HepG2 (cell line): ENCODE data around the gene HEXIM1. TPM values are rescaled to one million over a fixed set of nuclear protein-coding genes. Genes with fewer than 3 reads are reported as not detected.

ENCODE experiments used
- ATF4 ChIP-seq, 2 experiments: fragments of 450-650 bp in 1 of 2; sonication (generic) in 1 of 2; formaldehyde crosslinking; IDR thresholded peaks; 2 replicates each; pipeline versions ENCODE4 v1.5.0 to v1.8.0; 2020 to 2022; ENCODE audit warnings: mild to moderate bottlenecking in 1 of 2, missing genetic modification reagents in 1 of 2
- BHLHE40 ChIP-seq: IDR thresholded peaks from 2 replicates; pipeline ENCODE4 v1.6.1; 2011; ENCODE audit warnings: low read length, improper control_type of control experiment
- HOXA7 ChIP-seq: sonication (generic); formaldehyde crosslinking; IDR thresholded peaks from 2 replicates; pipeline ENCODE4 v1.8.1; 2022; ENCODE audit warnings: mild to moderate bottlenecking, missing genetic modification reagents, moderate library complexity
- KAT7 ChIP-seq: IDR thresholded peaks from 2 replicates; pipeline ENCODE4 v1.6.1; 2018; ENCODE audit warnings: borderline replicate concordance, missing compliant biosample characterization
- KDM4B ChIP-seq: sonication (generic); formaldehyde crosslinking; IDR thresholded peaks from 2 replicates; pipeline ENCODE4 v1.4.0; 2020; ENCODE audit warnings: missing genetic modification reagents
- KDM5B ChIP-seq: sonication (generic); formaldehyde crosslinking; IDR thresholded peaks from 2 replicates; pipeline ENCODE4 v1.4.0; 2020; ENCODE audit warnings: missing genetic modification reagents, mild to moderate bottlenecking, borderline replicate concordance
- TBL1XR1 ChIP-seq: fragments of 150-350 bp; IDR thresholded peaks from 2 replicates; pipeline ENCODE4 v1.6.1; 2014; ENCODE audit warnings: borderline replicate concordance, low read length; ENCODE audit not compliant: partially characterized antibody
- TP53 ChIP-seq: sonication (generic); formaldehyde crosslinking; conservative IDR thresholded peaks from 2 replicates; pipeline ENCODE4 v1.4.0; 2020; ENCODE audit warnings: missing genetic modification reagents
- XRCC5 ChIP-seq: fragments of 200-400 bp; formaldehyde crosslinking; optimal IDR thresholded peaks from 2 replicates; pipeline ENCODE3; 2017; ENCODE audit warnings: mild to moderate bottlenecking, low read length
- ZFX ChIP-seq: sonication (generic); formaldehyde crosslinking; IDR thresholded peaks from 2 replicates; pipeline ENCODE4 v1.4.0; 2020; ENCODE audit warnings: mild to moderate bottlenecking, low read depth, missing genetic modification reagents, moderate library complexity
- ZNF253 ChIP-seq: sonication (generic); formaldehyde crosslinking; IDR thresholded peaks from 2 replicates; pipeline ENCODE4 v1.8.0; 2022; ENCODE audit warnings: mild to moderate bottlenecking, missing genetic modification reagents, borderline replicate concordance
- ZNF337 ChIP-seq: sonication (generic); formaldehyde crosslinking; IDR thresholded peaks from 2 replicates; pipeline ENCODE4 v1.5.1; 2020; ENCODE audit warnings: missing genetic modification reagents, low read depth, mild to moderate bottlenecking, borderline replicate concordance
- ZNF512B ChIP-seq: sonication (generic); formaldehyde crosslinking; IDR thresholded peaks from 2 replicates; pipeline ENCODE4 v1.5.1; 2020; ENCODE audit warnings: missing genetic modification reagents, mild to moderate bottlenecking, borderline replicate concordance
- ZNF619 ChIP-seq: sonication (generic); formaldehyde crosslinking; IDR thresholded peaks from 2 replicates; pipeline ENCODE4 v1.4.0; 2020; ENCODE audit warnings: mild to moderate bottlenecking, missing genetic modification reagents
- ZSCAN21 ChIP-seq: sonication (generic); formaldehyde crosslinking; IDR thresholded peaks from 2 replicates; pipeline ENCODE4 v1.8.0; 2022; ENCODE audit warnings: mild to moderate bottlenecking, missing genetic modification reagents, moderate library complexity, borderline replicate concordance
- ZSCAN29 ChIP-seq: sonication (generic); formaldehyde crosslinking; conservative IDR thresholded peaks from 2 replicates; pipeline ENCODE4 v1.4.0; 2020; ENCODE audit warnings: mild to moderate bottlenecking, missing genetic modification reagents
- polyA plus RNA-seq, 8 experiments: library from polyadenylated mRNA; depleted of rRNA in 3 of 8; stranded (reverse) in 7 of 8; unstranded in 1 of 8; fragments of >200 nt; fragmentation: Illumina TruSeq in 4 of 8; extraction: Trizol in 4 of 8; gene quantifications; 2 replicates each; pipeline versions ENCODE4 v1.2.1 to v1.2.3, GENCODE V29; 2011 to 2016; ENCODE audit warnings: low read depth in 4 of 8, missing spikeins in 1 of 8, mixed read lengths in 1 of 8; ENCODE audit not compliant: insufficient read depth in 1 of 8
- total RNA-seq, 5 experiments: library from RNA; depleted of rRNA; stranded (reverse); fragments of >200 nt; fragmentation: Illumina TruSeq; extraction: Trizol; gene quantifications; 2 replicates each; pipeline ENCODE4 v1.2.3, GENCODE V29; 2016; ENCODE audit warnings: low read depth in 1 of 5
- TF ChIP-seq, protein P1 (sequence below): sonication (generic); formaldehyde crosslinking; IDR thresholded peaks from 2 replicates; pipeline ENCODE4 v1.8.0; 2022; ENCODE audit warnings: mild to moderate bottlenecking, missing genetic modification reagents, borderline replicate concordance
- TF ChIP-seq, protein P2 (sequence below): IDR thresholded peaks from 2 replicates; pipeline ENCODE4 v1.6.1; 2016; ENCODE audit warnings: low read depth, borderline replicate concordance
- TF ChIP-seq, protein P3 (sequence below): sonication (generic); formaldehyde crosslinking; IDR thresholded peaks from 2 replicates; pipeline ENCODE4 v1.4.0; 2020; ENCODE audit warnings: missing genetic modification reagents

HEXIM1 gene
- total and polyA plus RNA-seq, 2 of the 13 experiments (the other 11 are each of a cell fraction or from before 2014, with no cell fraction given): 10.5 to 16.6 TPM

- TF ChIP-seq TBL1XR1 (peak; percentile 19), ZFX (peak; percentile 31; the same call in 1 of the 2 replicates), ZNF337 (CRISPR knock-in tag) (no peak), HOXA7 (CRISPR knock-in tag) (no peak), XRCC5 (peak; percentile 98), ATF4 (CRISPR knock-in tag; IDR thresholded peaks at IDR 0.05) (no peak), TP53 (CRISPR knock-in tag) (no peak), ZNF619 (0 out of 2 replicates have a peak, but pooled peaks have one; percentile 56), BHLHE40 (peak; percentile 64), ZSCAN21 (CRISPR knock-in tag) (0 out of 2 replicates have a peak, but pooled peaks have one; percentile 17), ZNF512B (no peak), ZNF253 (CRISPR knock-in tag) (no peak), KAT7 (CRISPR knock-in tag) (no peak), ZSCAN29 (no peak; the same call in 1 of the 2 replicates), KDM5B (CRISPR knock-in tag) (peak; percentile 47; the same call in 1 of the 2 replicates), KDM4B (no peak)
- TF ChIP-seq, protein P1, sequence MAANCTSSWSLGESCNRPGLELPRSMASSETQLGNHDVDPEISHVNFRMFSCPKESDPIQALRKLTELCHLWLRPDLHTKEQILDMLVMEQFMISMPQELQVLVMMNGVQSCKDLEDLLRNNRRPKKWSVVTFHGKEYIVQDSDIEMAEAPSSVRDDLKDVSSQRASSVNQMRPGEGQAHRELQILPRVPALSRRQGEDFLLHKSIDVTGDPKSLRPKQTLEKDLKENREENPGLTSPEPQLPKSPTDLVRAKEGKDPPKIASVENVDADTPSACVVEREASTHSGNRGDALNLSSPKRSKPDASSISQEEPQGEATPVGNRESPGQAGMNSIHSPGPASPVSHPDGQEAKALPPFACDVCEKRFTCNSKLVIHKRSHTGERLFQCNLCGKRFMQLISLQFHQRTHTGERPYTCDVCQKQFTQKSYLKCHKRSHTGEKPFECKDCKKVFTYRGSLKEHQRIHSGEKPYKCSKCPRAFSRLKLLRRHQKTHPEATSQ (CRISPR knock-in tag): no peak
- TF ChIP-seq, protein P2, sequence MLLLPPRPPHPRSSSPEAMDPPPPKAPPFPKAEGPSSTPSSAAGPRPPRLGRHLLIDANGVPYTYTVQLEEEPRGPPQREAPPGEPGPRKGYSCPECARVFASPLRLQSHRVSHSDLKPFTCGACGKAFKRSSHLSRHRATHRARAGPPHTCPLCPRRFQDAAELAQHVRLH: 0 out of 2 replicates have a peak, but pooled peaks have one; percentile 55
- TF ChIP-seq, protein P3, sequence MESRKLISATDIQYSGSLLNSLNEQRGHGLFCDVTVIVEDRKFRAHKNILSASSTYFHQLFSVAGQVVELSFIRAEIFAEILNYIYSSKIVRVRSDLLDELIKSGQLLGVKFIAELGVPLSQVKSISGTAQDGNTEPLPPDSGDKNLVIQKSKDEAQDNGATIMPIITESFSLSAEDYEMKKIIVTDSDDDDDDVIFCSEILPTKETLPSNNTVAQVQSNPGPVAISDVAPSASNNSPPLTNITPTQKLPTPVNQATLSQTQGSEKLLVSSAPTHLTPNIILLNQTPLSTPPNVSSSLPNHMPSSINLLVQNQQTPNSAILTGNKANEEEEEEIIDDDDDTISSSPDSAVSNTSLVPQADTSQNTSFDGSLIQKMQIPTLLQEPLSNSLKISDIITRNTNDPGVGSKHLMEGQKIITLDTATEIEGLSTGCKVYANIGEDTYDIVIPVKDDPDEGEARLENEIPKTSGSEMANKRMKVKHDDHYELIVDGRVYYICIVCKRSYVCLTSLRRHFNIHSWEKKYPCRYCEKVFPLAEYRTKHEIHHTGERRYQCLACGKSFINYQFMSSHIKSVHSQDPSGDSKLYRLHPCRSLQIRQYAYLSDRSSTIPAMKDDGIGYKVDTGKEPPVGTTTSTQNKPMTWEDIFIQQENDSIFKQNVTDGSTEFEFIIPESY (CRISPR knock-in tag): peak; percentile 35; the same call in 1 of the 2 replicates
Measured at GRCh38 chr17:45098869-45099616, 49.2 kb upstream of the HEXIM1 start (continued).
